Mesenchymal stem cell (in vitro differentiated cells and primary cell): ENCODE measurements around the gene BCAR1. TPM values are rescaled to one million over a fixed set of nuclear protein-coding genes. Genes with fewer than 3 reads are reported as not detected.

Experiments used
- DNase-seq: peaks from one replicate; pipeline ENCODE4 v3.0.0-alpha.2; 2013
- H2AFZ ChIP-seq: one replicate; pipeline ENCODE4 v1.6.1; 2013; ENCODE audit warnings: low read depth, mild to moderate bottlenecking, control low read depth, inconsistent platforms, low read length, moderate library complexity
- H2AK5ac ChIP-seq: 2 replicates; pipeline ENCODE4 v1.6.1; 2013; ENCODE audit warnings: low read length, moderate library complexity, mild to moderate bottlenecking, inconsistent platforms; ENCODE audit not compliant: severe bottlenecking
- H2BK120ac ChIP-seq: one replicate; pipeline ENCODE4 v1.6.1; 2013; ENCODE audit warnings: low read depth, mild to moderate bottlenecking, inconsistent platforms, low read length, moderate library complexity
- H2BK12ac ChIP-seq, 2 experiments: one replicate each; pipeline ENCODE4 v1.6.1; 2013; ENCODE audit warnings: inconsistent platforms in 2 of 2, low read length in 2 of 2, mild to moderate bottlenecking in 2 of 2, moderate library complexity in 2 of 2, control low read depth in 1 of 2
- H2BK15ac ChIP-seq: one replicate; pipeline ENCODE4 v1.6.1; 2013; ENCODE audit warnings: mild to moderate bottlenecking, low read depth, inconsistent platforms; ENCODE audit not compliant: poor library complexity, severe bottlenecking
- H2BK5ac ChIP-seq: 2 replicates; pipeline ENCODE4 v1.6.1; 2013; ENCODE audit warnings: low read depth, mild to moderate bottlenecking, low read length, control low read depth, inconsistent platforms; ENCODE audit not compliant: poor library complexity, severe bottlenecking
- H3K14ac ChIP-seq, 2 experiments: one replicate each; pipeline ENCODE4 v1.6.1; 2013; ENCODE audit warnings: inconsistent platforms in 2 of 2, low read length in 2 of 2, control low read depth in 1 of 2, mild to moderate bottlenecking in 1 of 2, moderate library complexity in 1 of 2
- H3K18ac ChIP-seq, 2 experiments: one replicate each; pipeline ENCODE4 v1.6.1; 2013; ENCODE audit warnings: inconsistent platforms in 2 of 2, low read length in 2 of 2, control low read depth in 1 of 2, low read depth in 1 of 2, mild to moderate bottlenecking in 1 of 2
- H3K23ac ChIP-seq, 2 experiments: one replicate each; pipeline ENCODE4 v1.6.1; 2013; ENCODE audit warnings: inconsistent platforms in 2 of 2, low read length in 2 of 2, mild to moderate bottlenecking in 2 of 2, moderate library complexity in 2 of 2, control low read depth in 1 of 2
- H3K27ac ChIP-seq: 2 replicates; pipeline ENCODE4 v1.5.1; 2013; ENCODE audit warnings: mild to moderate bottlenecking, moderate library complexity, low read length, control low read depth, inconsistent platforms; ENCODE audit not compliant: poor library complexity, severe bottlenecking
- H3K27me3 ChIP-seq, 2 experiments: 2 replicates each; pipeline versions ENCODE4 v1.6.1 to v1.7.0; 2013; ENCODE audit warnings: low read length in 2 of 2, mild to moderate bottlenecking in 2 of 2, moderate library complexity in 2 of 2, control low read depth in 1 of 2, inconsistent platforms in 1 of 2; ENCODE audit not compliant: control insufficient read depth in 1 of 2, insufficient read depth in 1 of 2
- H3K36me3 ChIP-seq, 2 experiments: 2 replicates each; pipeline versions ENCODE4 v1.6.1 to v1.7.0; 2013; ENCODE audit warnings: low read length in 2 of 2, control low read depth in 1 of 2, inconsistent platforms in 1 of 2, low read depth in 1 of 2, mild to moderate bottlenecking in 1 of 2; ENCODE audit not compliant: insufficient read depth in 2 of 2, control insufficient read depth in 1 of 2
- H3K4ac ChIP-seq, 2 experiments: one replicate each; pipeline ENCODE4 v1.6.1; 2013; ENCODE audit warnings: inconsistent platforms in 2 of 2, low read length in 2 of 2, mild to moderate bottlenecking in 2 of 2, moderate library complexity in 2 of 2, control low read depth in 1 of 2, low read depth in 1 of 2
- H3K4me1 ChIP-seq: 2 replicates; pipeline ENCODE4 v1.6.1; 2013; ENCODE audit warnings: low read depth, low read length, control low read depth; ENCODE audit not compliant: control insufficient read depth, insufficient read depth
- H3K4me2 ChIP-seq: 2 replicates; pipeline ENCODE4 v1.6.1; 2013; ENCODE audit warnings: low read length, mild to moderate bottlenecking, inconsistent platforms; ENCODE audit not compliant: poor library complexity, severe bottlenecking
- H3K4me3 ChIP-seq, 2 experiments: 2 replicates each; pipeline versions ENCODE4 v1.5.1 to v1.7.0; 2013; ENCODE audit warnings: low read length in 2 of 2, mild to moderate bottlenecking in 2 of 2, control low read depth in 1 of 2, low read depth in 1 of 2; ENCODE audit not compliant: insufficient read depth in 1 of 2
- H3K79me1 ChIP-seq: replicated peaks from 2 replicates; pipeline ENCODE4 v1.6.1; 2013; ENCODE audit warnings: mild to moderate bottlenecking, control low read depth, low read length, inconsistent platforms; ENCODE audit not compliant: poor library complexity, severe bottlenecking
- H3K9ac ChIP-seq: 2 replicates; pipeline ENCODE4 v1.7.0; 2013; ENCODE audit warnings: mild to moderate bottlenecking, low read length, moderate library complexity
- H3K9me3 ChIP-seq: 2 replicates; pipeline ENCODE4 v1.7.0; 2013; ENCODE audit warnings: mild to moderate bottlenecking, low read length; ENCODE audit not compliant: control insufficient read depth
- H4K8ac ChIP-seq: one replicate; pipeline ENCODE4 v1.6.1; 2013; ENCODE audit warnings: inconsistent platforms, mild to moderate bottlenecking, low read length, moderate library complexity
- H4K91ac ChIP-seq: one replicate; pipeline ENCODE4 v1.6.1; 2013; ENCODE audit warnings: mild to moderate bottlenecking, low read length, inconsistent platforms
- WGBS: methylation state at CpG from one replicate; pipeline ENCODE4 v1.1.7; 2013; ENCODE audit warnings: mixed read lengths; 5-methylcytosine and 5-hydroxymethylcytosine counted together
- polyA plus RNA-seq, 2 experiments: library from polyadenylated mRNA; stranded (reverse); fragments of 200-250 nt; gene quantifications; one replicate each; pipeline ENCODE4 v1.2.3, GENCODE V29; 2013

Gene BCAR1, protein sequence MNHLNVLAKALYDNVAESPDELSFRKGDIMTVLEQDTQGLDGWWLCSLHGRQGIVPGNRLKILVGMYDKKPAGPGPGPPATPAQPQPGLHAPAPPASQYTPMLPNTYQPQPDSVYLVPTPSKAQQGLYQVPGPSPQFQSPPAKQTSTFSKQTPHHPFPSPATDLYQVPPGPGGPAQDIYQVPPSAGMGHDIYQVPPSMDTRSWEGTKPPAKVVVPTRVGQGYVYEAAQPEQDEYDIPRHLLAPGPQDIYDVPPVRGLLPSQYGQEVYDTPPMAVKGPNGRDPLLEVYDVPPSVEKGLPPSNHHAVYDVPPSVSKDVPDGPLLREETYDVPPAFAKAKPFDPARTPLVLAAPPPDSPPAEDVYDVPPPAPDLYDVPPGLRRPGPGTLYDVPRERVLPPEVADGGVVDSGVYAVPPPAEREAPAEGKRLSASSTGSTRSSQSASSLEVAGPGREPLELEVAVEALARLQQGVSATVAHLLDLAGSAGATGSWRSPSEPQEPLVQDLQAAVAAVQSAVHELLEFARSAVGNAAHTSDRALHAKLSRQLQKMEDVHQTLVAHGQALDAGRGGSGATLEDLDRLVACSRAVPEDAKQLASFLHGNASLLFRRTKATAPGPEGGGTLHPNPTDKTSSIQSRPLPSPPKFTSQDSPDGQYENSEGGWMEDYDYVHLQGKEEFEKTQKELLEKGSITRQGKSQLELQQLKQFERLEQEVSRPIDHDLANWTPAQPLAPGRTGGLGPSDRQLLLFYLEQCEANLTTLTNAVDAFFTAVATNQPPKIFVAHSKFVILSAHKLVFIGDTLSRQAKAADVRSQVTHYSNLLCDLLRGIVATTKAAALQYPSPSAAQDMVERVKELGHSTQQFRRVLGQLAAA
- polyA plus RNA-seq (2013, experiment 1 of 2) = 169 TPM
- polyA plus RNA-seq (2013, experiment 2 of 2) = 176 TPM

DNA sequence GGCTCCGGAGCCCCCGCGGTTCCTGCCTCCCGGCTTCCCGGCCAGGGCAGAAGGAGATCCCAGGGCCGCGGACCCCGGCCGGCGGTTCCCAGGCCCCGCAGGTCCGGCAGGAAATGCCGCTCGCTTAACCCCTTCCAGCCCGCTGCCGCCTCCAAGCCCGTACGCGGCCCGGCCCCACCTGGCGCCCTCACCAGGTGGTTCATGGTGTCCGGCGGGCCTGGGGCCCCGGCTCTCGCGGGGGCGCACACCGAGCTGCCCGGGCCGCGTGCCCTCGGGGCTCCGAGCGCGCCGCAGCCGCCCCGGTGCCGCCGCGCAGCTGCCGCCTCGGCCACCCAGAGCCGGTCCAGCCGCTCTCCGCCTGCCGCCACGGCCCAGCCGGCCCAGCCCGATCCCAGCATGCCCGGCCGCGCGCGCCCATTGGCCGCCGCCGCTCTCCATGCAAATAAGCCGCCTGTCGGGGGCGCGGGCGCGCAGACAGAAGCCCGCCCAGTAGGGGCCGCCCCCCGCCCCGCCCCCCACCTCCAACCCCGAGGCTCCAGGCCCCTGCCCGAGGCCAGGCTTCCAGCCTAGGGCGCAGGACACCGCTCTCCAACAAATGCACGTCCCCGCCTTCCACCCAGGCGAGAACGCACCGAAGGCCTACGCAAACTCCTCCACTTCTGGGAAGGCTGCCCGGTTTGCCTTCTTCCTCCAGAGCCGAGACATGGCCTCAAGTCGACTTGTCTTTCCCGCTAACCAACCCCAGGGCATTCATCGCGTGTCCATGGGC, at the start of gene BCAR1:
BCAR1 (minus strand) TSS at position 345 of the 769 bp plus-strand sequence; CDS start at position 203, 142 bp downstream.
- Histone ChIP-seq H3K9ac (peak within 1 kb of the TSS; percentile 92), H3K4me2 (peak within 1 kb of the TSS; percentile 93), H3K9me3 (no peaks in the 10 kb centered on the region), H3K79me1 (no peaks in the 10 kb centered on the region), H3K18ac (peak within 1 kb of the TSS; percentile 99), H3K36me3 (peaks cover 0 to 48% of the 10 kb centered on the region in 2 experiments), H3K4me1 (peaks cover 79% of the 10 kb centered on the region), H2AFZ (no peak within 1 kb of the TSS), H2BK15ac (peak within 1 kb of the TSS; percentile 99), H2BK120ac (peak within 1 kb of the TSS; percentile 98), H3K27me3 (no peaks in the 10 kb centered on the region), H2BK5ac (peak within 1 kb of the TSS; percentile 99), H4K91ac (peak within 1 kb of the TSS; percentile 100), H3K27ac (peak within 1 kb of the TSS; percentile 99), H2AK5ac (peak within 1 kb of the TSS; percentile 100), H3K4me3 (peak within 1 kb of the TSS; percentile 84 to 89), H3K4ac (peak within 1 kb of the TSS; percentile 96 to 100), H2BK12ac (peak within 1 kb of the TSS; percentile 96 to 98), H3K23ac (peak within 1 kb of the TSS; percentile 95 to 96), H4K8ac (peak within 1 kb of the TSS; percentile 100), H3K14ac (peak within 1 kb of the TSS; percentile 84 to 98)
- 2% methylated on average over 43 of the region's 84 CpGs for WGBS
- DNase-seq = peak; percentile 93

- no peak overlapping the region for H4K91ac ChIP-seq
- H2BK12ac ChIP-seq = peak overlapping the region in 1 of 2 experiments; percentile 32
- H2BK5ac ChIP-seq = no peak overlapping the region
- no peak overlapping the region for H3K4me2 ChIP-seq
- H4K8ac ChIP-seq = no peak overlapping the region
- no peak overlapping the region for H3K4me3 ChIP-seq
- DNase-seq = no peak
- H2AFZ ChIP-seq = no peak overlapping the region
- H2BK120ac ChIP-seq = no peak overlapping the region
- H2BK15ac ChIP-seq = no peak overlapping the region
- H3K4me1 ChIP-seq = peaks cover 8% of the 10 kb centered on the region
- peak overlapping the region in 1 of 2 experiments; percentile 35 for H3K14ac ChIP-seq
- peaks cover 43 to 84% of the 10 kb centered on the region in 2 experiments for H3K36me3 ChIP-seq
- peak overlapping the region in 1 of 2 experiments; percentile 70 for H3K23ac ChIP-seq
- peaks cover 33% of the 10 kb centered on the region for H3K79me1 ChIP-seq
- no peak overlapping the region for H3K9ac ChIP-seq
- H3K4ac ChIP-seq = peak overlapping the region in 1 of 2 experiments; percentile 15
- peak overlapping the region; percentile 23 for H2AK5ac ChIP-seq
- H3K27me3 ChIP-seq = no peaks in the 10 kb centered on the region
- no peak overlapping the region for H3K27ac ChIP-seq
- WGBS = 95% methylated on average over 6 of the region's 6 CpGs
- no peaks in the 10 kb centered on the region for H3K9me3 ChIP-seq
- peak overlapping the region in 1 of 2 experiments; percentile 61 for H3K18ac ChIP-seq
Observed at GRCh38 chr16:75298267-75298666, 46.8 kb upstream of the BCAR1 start.

DNA sequence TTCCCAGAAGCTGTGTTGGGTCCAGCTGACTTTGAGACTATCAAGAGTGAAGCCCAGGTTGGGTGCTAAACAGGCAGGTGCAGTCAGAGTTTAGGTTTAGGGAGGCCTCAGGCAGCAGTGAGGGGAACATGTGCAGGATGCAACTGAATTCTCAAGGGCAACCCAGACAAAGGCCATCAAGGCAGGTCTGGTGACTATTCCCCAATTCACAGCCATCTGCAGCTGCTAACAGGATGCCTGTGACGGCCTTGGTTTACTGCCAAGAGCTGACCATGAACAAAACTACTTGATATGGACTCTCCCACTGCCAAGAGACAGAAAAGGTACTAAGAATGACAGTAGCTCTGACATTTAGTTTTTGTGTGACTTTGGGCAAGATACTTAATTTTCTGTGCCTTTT, 45.2 kb upstream of the BCAR1 start:
- Histone ChIP-seq H2AFZ (no peak overlapping the region), H2BK5ac (no peak overlapping the region), H2BK12ac (no peak overlapping the region), H3K36me3 (peaks cover 48 to 89% of the 10 kb centered on the region in 2 experiments), H3K4ac (peak overlapping the region in 1 of 2 experiments; percentile 57), H3K27me3 (no peaks in the 10 kb centered on the region), H3K4me2 (no peak overlapping the region), H3K9me3 (no peaks in the 10 kb centered on the region), H3K27ac (no peak overlapping the region), H3K14ac (peak overlapping the region in 1 of 2 experiments; percentile 61), H3K79me1 (peaks cover 28% of the 10 kb centered on the region), H3K4me3 (no peak overlapping the region), H4K8ac (no peak overlapping the region), H3K9ac (no peak overlapping the region), H2BK15ac (no peak overlapping the region), H3K18ac (no peak overlapping the region), H3K4me1 (peaks cover 8% of the 10 kb centered on the region), H3K23ac (no peak overlapping the region), H2AK5ac (no peak overlapping the region), H4K91ac (no peak overlapping the region), H2BK120ac (no peak overlapping the region)
- peak; percentile 30 for DNase-seq
- WGBS = no CpG with 5 or more reads among the region's 1 CpG
